SK-MEL-5 (cell line): ENCODE results near the gene TCF7L1. TPM values are rescaled to one million over a fixed set of nuclear protein-coding genes. Genes with fewer than 3 reads are reported as not detected.

Source experiments
- small RNA-seq, 2 experiments: library from RNA; depleted of rRNA; stranded (forward); fragments of <200 nt; gene quantifications; one replicate each; pipeline ENCODE3, GENCODE V24; 2014
- total RNA-seq: library from RNA; depleted of rRNA; stranded (reverse); fragments of >200 nt; shearing (Covaris generic); gene quantifications from 2 replicates; pipeline ENCODE4 v1.2.3, GENCODE V29; 2014; rRNA removed

TCF7L1 gene
- total RNA-seq, 1 experiment from 2014 or later, result 0.71 TPM

Small RNAs within 50 kb of the gene (small RNA-seq; reads per million reads assigned to genes)
- gene AC093162.1, result 0 reads per million in 2 experiments
- 0 reads per million in 2 experiments for gene RF00019
- gene RNU6-674P, result 0 reads per million in 2 experiments

Other genes starting within 250 kb of the TCF7L1 start
- 2,807 and 3,205 TPM in 2 replicates for gene TMSB10, start 227.7 kb upstream of the TCF7L1 start, total RNA-seq
- gene KCMF1, start 162.2 kb upstream of the TCF7L1 start, total RNA-seq, result 86.3 and 98.3 TPM in 2 replicates
- gene TGOLN2, start 194.6 kb downstream of the TCF7L1 start, total RNA-seq, result 70.0 and 75.5 TPM in 2 replicates
- 130 and 138 TPM in 2 replicates for gene RETSAT, start 221.1 kb downstream of the TCF7L1 start, total RNA-seq
- gene ELMOD3, start 221.4 kb downstream of the TCF7L1 start, total RNA-seq, result 13.7 and 13.9 TPM in 2 replicates